ENCODE data around the gene ZNF491.
"Not testable (repeated sequence)": the region's sequence is repeated elsewhere in the genome, so short reads cannot be mapped to it uniquely, and the experiment has no call there.

The ZNF491 gene

GRCh38 chr19:11798391-11799330 is at the start of gene ZNF491:
ZNF491 (plus strand) TSS chr19:11798523; CDS start chr19:11805954, 7,431 bp downstream.
- ATAC-seq (replicated peaks) (peak; percentile 98 to 99), DNase-seq (peak; percentile 86)
- Mint-ChIP-seq H3K27me3 (no peaks in the 10 kb centered on the region), H3K9me3 (no peaks in the 10 kb centered on the region), H3K27ac (peak within 1 kb of the TSS; percentile 87), H3K4me3 (peak within 1 kb of the TSS; percentile 87 to 96), H3K4me1 (peaks cover 9 to 21% of the 10 kb centered on the region in 2 donors), H3K36me3 (peaks cover 0 to 3% of the 10 kb centered on the region in 2 donors)

GRCh38 chr19:11749751-11750150 is 48.6 kb upstream of the ZNF491 start:
- no peak overlapping the region for H3K4me3 Mint-ChIP-seq
- no peak overlapping the region for H3K27ac Mint-ChIP-seq
- peaks cover 8 to 15% of the 10 kb centered on the region in 2 donors for H3K36me3 Mint-ChIP-seq
- peaks cover 23 to 26% of the 10 kb centered on the region in 2 donors for H3K9me3 Mint-ChIP-seq
- no peak for ATAC-seq (replicated peaks)
- H3K4me1 Mint-ChIP-seq = no peaks in the 10 kb centered on the region
- DNase-seq = no peak
- H3K27me3 Mint-ChIP-seq = peaks cover 27 to 50% of the 10 kb centered on the region in 2 donors

GRCh38 chr19:11752244-11752736 is 46.0 kb upstream of the ZNF491 start:
- ATAC-seq (replicated peaks) (no peak), DNase-seq (no peak)
- no peak overlapping the region for H3K4me3 Mint-ChIP-seq
- H3K9me3 Mint-ChIP-seq = peaks cover 25 to 29% of the 10 kb centered on the region in 2 donors
- no peak overlapping the region for H3K27ac Mint-ChIP-seq
- H3K36me3 Mint-ChIP-seq = peaks cover 7 to 14% of the 10 kb centered on the region in 2 donors
- no peaks in the 10 kb centered on the region for H3K4me1 Mint-ChIP-seq
- H3K27me3 Mint-ChIP-seq = peaks cover 27 to 48% of the 10 kb centered on the region in 2 donors

GRCh38 chr19:11754663-11755062 is 43.7 kb upstream of the ZNF491 start:
- H3K4me1 Mint-ChIP-seq = no peaks in the 10 kb centered on the region
- peaks cover 24 to 44% of the 10 kb centered on the region in 2 donors for H3K27me3 Mint-ChIP-seq
- H3K36me3 Mint-ChIP-seq = peaks cover 7 to 13% of the 10 kb centered on the region in 2 donors
- H3K4me3 Mint-ChIP-seq = no peak overlapping the region
- ATAC-seq (replicated peaks) (no peak), DNase-seq (no peak)
- H3K9me3 Mint-ChIP-seq = peaks cover 21% of the 10 kb centered on the region in 2 donors
- no peak overlapping the region for H3K27ac Mint-ChIP-seq

GRCh38 chr19:11756965-11757364 is 41.4 kb upstream of the ZNF491 start:
- Mint-ChIP-seq H3K9me3 (peaks cover 15 to 19% of the 10 kb centered on the region in 2 donors), H3K36me3 (peaks cover 7 to 10% of the 10 kb centered on the region in 2 donors), H3K27me3 (peaks cover 20 to 35% of the 10 kb centered on the region in 2 donors), H3K27ac (no peak overlapping the region), H3K4me1 (no peaks in the 10 kb centered on the region), H3K4me3 (no peak overlapping the region)
- no peak for ATAC-seq (replicated peaks)
- no peak for DNase-seq

GRCh38 chr19:11759805-11760204 is 38.5 kb upstream of the ZNF491 start:
- Mint-ChIP-seq H3K36me3 (peaks cover 4 to 9% of the 10 kb centered on the region in 2 donors), H3K27me3 (peaks cover 3 to 8% of the 10 kb centered on the region in 2 donors), H3K4me1 (no peaks in the 10 kb centered on the region), H3K27ac (no peak overlapping the region), H3K9me3 (peaks cover 15% of the 10 kb centered on the region in 2 donors), H3K4me3 (no peak overlapping the region)
- ATAC-seq (replicated peaks) = no peak
- no peak for DNase-seq

GRCh38 chr19:11763117-11763516 is 35.2 kb upstream of the ZNF491 start:
- DNase-seq (no peak), ATAC-seq (replicated peaks) (no peak)
- no peak overlapping the region for H3K4me3 Mint-ChIP-seq
- no peak overlapping the region for H3K27ac Mint-ChIP-seq
- H3K4me1 Mint-ChIP-seq = peaks cover 5 to 6% of the 10 kb centered on the region in 2 donors
- peaks cover 3 to 6% of the 10 kb centered on the region in 2 donors for H3K27me3 Mint-ChIP-seq
- peaks cover 5 to 8% of the 10 kb centered on the region in 2 donors for H3K9me3 Mint-ChIP-seq
- peaks cover 0 to 7% of the 10 kb centered on the region in 2 donors for H3K36me3 Mint-ChIP-seq

GRCh38 chr19:11763611-11764010 is 34.7 kb upstream of the ZNF491 start:
- ATAC-seq (replicated peaks) (no peak), DNase-seq (no peak)
- Mint-ChIP-seq H3K4me3 (no peak overlapping the region), H3K36me3 (peaks cover 0 to 11% of the 10 kb centered on the region in 2 donors), H3K27me3 (peaks cover 3 to 6% of the 10 kb centered on the region in 2 donors), H3K9me3 (peaks cover 5 to 8% of the 10 kb centered on the region in 2 donors), H3K27ac (no peak overlapping the region), H3K4me1 (peaks cover 9 to 11% of the 10 kb centered on the region in 2 donors)

GRCh38 chr19:11766597-11767591 is 31.4 kb upstream of the ZNF491 start, which contains the start of gene ZNF441:
ZNF441 (plus strand) TSS chr19:11767000; CDS start chr19:11767194, 194 bp downstream.
- peaks cover 21 to 24% of the 10 kb centered on the region in 2 donors for H3K9me3 Mint-ChIP-seq
- ATAC-seq (replicated peaks) = peak; percentile 95 to 96
- H3K4me3 Mint-ChIP-seq = peak within 1 kb of the TSS; percentile 96 to 100
- H3K27me3 Mint-ChIP-seq = no peaks in the 10 kb centered on the region
- peak within 1 kb of the TSS; percentile 100 for H3K27ac Mint-ChIP-seq
- H3K4me1 Mint-ChIP-seq = peaks cover 13 to 16% of the 10 kb centered on the region in 2 donors
- H3K36me3 Mint-ChIP-seq = peaks cover 15 to 37% of the 10 kb centered on the region in 2 donors
- DNase-seq = peak; percentile 94

GRCh38 chr19:11767633-11768133 is 30.6 kb upstream of the ZNF491 start:
- peak; percentile 41 to 48 for ATAC-seq (replicated peaks)
- DNase-seq = peak; percentile 42
- peaks cover 16% of the 10 kb centered on the region in 2 donors for H3K4me1 Mint-ChIP-seq
- no peaks in the 10 kb centered on the region for H3K27me3 Mint-ChIP-seq
- H3K4me3 Mint-ChIP-seq = peak overlapping the region; percentile 96 to 100
- H3K36me3 Mint-ChIP-seq = peaks cover 21 to 43% of the 10 kb centered on the region in 2 donors
- H3K27ac Mint-ChIP-seq = peak overlapping the region; percentile 100
- peaks cover 27 to 29% of the 10 kb centered on the region in 2 donors for H3K9me3 Mint-ChIP-seq

- no peak for DNase-seq
- Mint-ChIP-seq H3K36me3 (peaks cover 29 to 56% of the 10 kb centered on the region in 2 donors), H3K27ac (peak overlapping the region; percentile 20), H3K4me1 (peaks cover 16 to 17% of the 10 kb centered on the region in 2 donors), H3K4me3 (no peak overlapping the region), H3K27me3 (no peaks in the 10 kb centered on the region), H3K9me3 (peaks cover 22 to 37% of the 10 kb centered on the region in 2 donors)
- no peak for ATAC-seq (replicated peaks)
Observed at GRCh38 chr19:11769995-11770394, 28.3 kb upstream of the ZNF491 start.

GRCh38 chr19:11771520-11771919 is 26.8 kb upstream of the ZNF491 start:
- Mint-ChIP-seq H3K36me3 (peaks cover 34 to 65% of the 10 kb centered on the region in 2 donors), H3K9me3 (peaks cover 22 to 37% of the 10 kb centered on the region in 2 donors), H3K4me1 (peaks cover 16 to 17% of the 10 kb centered on the region in 2 donors)
- not testable (repeated sequence) for DNase-seq; H3K27ac Mint-ChIP-seq; H3K27me3 Mint-ChIP-seq; ATAC-seq (replicated peaks); H3K4me3 Mint-ChIP-seq

- not testable (repeated sequence) for H3K4me3 Mint-ChIP-seq; H3K4me1 Mint-ChIP-seq; ATAC-seq (replicated peaks); H3K27me3 Mint-ChIP-seq; DNase-seq; H3K27ac Mint-ChIP-seq
- Mint-ChIP-seq H3K9me3 (peaks cover 18 to 23% of the 10 kb centered on the region in 2 donors), H3K36me3 (peaks cover 59 to 81% of the 10 kb centered on the region in 2 donors)
Observed at GRCh38 chr19:11776669-11777068, 21.7 kb upstream of the ZNF491 start.
